Measurements from ENCODE around the gene MAP3K2. TPM values are rescaled to one million over a fixed set of nuclear protein-coding genes. Genes with fewer than 3 reads are reported as not detected.

MAP3K2 gene
- total RNA-seq, 2 experiments from 2014 or later = 41.1 to 43.2 TPM

DNA sequence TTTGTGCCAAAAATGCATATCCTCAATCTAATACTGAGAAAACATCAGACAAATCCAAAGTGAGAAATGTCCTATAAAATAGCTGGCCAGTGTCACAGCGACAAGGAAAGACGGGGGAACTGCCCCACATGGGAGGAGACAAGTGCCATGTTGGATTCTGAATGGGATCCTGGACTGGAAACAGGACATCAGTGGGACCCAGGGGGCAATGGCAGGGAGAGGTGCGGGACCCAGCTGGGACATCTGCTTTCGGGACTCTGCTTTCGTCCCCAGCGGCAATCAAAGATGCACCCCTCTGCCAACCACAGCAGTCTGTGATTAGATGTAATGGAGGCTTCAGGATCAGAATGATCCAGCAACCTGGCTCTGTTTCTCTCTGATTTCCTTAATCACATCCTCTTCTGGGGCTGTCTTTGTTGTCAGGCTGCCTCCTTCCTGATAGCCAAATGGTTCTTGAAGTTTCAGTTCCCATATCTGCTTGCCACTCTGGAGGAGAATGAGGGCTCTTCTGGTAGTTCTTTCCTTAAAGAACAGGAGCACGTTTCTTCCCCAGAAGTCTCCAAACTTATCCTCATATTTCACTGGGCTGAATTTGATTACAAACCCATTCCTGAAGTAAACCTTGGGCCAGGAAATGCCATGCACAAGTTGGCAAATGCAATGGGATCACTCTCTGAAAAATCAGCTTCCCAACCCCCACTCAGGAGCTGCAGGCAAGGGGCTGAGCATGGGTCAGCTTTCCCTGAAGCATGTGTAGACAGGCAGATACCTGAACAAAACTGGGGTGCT lies 16.9 kb upstream of the MAP3K2 start:
- H3K4me1 Mint-ChIP-seq = peaks cover 13% of the 10 kb centered on the region
- H3K9me3 Mint-ChIP-seq = no peaks in the 10 kb centered on the region
- peaks cover 7% of the 10 kb centered on the region for H3K27me3 Mint-ChIP-seq
- no peak overlapping the region for H3K27ac Mint-ChIP-seq
- no peak for DNase-seq
- H3K36me3 Mint-ChIP-seq = no peaks in the 10 kb centered on the region
- no peak overlapping the region for H3K4me3 Mint-ChIP-seq

DNA sequence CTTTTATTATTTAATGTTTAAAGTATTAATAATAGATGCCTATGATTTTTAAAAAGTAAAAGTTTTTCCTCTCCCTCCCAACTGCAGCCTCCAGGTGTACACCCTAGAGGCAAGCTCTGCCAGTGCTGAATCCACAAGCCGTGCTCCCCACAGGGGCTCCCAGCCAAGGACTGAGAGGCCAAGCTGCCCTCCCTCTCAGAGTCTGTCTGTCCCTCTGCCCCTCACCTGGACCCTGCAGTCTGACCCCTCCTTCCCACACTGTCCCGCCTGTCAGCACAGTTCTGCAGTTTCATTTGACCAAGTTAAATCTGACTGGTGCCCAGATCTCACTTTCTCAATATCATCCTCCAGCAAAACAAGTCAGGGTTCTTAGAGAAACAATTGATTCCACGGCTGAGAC lies 15.7 kb upstream of the MAP3K2 start:
- no peak overlapping the region for H3K4me3 Mint-ChIP-seq

DNA sequence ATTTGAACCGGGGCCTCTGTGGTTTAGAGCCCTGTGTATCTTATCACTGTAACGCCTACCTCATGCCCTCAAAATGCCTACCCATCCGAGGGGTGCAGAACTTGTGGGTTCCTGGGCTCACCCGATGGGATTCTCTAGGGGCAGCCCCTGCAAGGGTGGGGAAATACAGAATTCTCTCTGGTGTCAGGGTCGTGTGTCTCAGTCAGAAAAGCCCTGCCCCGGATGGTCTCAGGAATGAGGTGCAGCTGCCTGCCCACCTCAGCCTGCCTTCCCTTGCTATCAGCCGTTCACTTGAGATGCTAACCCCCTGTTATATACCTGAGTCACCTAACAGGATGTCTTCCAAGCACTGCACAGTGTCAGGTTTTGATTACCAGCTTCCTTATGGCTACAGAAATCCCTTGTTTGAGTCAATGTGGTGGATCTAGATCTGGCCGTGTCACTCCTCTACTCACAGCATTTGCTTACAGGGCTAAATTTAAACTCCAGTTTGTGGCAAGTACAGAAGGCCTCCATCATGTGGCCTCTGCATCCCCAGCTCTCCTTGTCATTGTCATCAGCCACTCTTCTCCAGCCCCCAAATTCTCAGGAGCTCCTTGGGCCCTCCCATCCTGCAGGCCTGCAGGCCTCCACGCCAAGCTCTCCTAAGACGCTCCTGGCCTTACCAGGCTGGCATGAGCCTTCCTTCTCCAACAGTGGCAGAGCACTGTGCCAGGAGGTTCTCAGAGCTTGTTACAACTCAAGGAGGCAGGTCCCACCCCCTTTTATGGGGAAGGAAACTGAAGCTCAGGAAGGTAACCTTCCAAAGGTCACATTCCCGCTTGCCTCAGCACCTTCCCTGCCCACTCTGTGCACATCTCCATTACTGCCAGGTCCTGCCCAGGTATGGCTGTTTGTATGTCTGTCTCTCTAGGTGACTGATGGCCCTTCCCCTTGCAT lies 14.3 kb upstream of the MAP3K2 start:
- Mint-ChIP-seq H3K9me3 (no peaks in the 10 kb centered on the region), H3K4me3 (no peak overlapping the region), H3K27me3 (peaks cover 7% of the 10 kb centered on the region), H3K36me3 (no peaks in the 10 kb centered on the region), H3K27ac (no peak overlapping the region), H3K4me1 (peaks cover 10% of the 10 kb centered on the region)
- DNase-seq = no peak

More for the DNA sequence above, 15.7 kb upstream of the MAP3K2 start:
- Mint-ChIP-seq H3K27ac (no peak overlapping the region), H3K27me3 (peaks cover 7% of the 10 kb centered on the region), H3K36me3 (no peaks in the 10 kb centered on the region), H3K4me1 (peaks cover 12% of the 10 kb centered on the region), H3K9me3 (no peaks in the 10 kb centered on the region)
- DNase-seq = no peak

DNA sequence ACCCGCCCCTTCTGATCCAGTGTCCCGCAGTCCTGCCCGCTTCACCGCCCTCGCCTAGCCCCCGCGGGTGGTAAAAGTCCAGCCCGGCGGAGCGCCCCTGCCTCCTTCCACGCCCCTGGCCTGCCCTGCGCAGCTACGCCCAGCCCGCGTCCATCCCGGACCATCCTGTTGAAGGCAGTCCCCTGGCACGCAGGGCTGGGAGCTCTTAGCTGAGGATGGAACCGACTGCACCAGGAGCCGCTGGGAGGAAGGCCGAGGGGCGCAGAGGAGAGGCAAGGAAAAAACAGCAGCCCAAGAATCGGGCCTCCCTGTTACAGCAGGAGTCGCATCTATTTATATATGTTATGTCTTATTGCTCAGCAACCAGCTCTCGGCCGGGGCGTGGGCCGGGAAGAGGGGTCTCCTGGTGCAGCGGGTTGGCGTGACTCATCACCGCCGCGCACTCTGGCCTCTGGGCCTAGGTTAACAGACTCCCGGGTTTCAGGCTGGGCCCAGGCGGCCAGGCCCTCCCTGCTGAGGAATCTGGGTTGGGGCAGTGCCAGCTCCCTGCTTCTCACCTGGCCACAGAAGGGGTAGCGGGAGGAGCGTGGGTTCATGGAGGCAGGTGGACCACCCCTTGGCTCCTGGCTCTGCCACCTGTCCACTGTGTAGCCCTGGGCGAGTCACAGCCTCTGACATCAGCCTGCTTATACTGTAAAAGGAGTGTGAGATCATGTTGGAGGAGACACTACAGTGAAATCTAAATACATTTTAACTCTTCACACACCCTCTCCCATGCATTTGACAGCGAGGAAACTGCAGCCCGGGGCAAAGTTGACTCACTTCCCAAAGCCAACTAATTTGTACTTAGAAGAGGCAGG lies 13.4 kb upstream of the MAP3K2 start:
- no peaks in the 10 kb centered on the region for H3K36me3 Mint-ChIP-seq
- no peak overlapping the region for H3K27ac Mint-ChIP-seq
- no peak for DNase-seq

DNA sequence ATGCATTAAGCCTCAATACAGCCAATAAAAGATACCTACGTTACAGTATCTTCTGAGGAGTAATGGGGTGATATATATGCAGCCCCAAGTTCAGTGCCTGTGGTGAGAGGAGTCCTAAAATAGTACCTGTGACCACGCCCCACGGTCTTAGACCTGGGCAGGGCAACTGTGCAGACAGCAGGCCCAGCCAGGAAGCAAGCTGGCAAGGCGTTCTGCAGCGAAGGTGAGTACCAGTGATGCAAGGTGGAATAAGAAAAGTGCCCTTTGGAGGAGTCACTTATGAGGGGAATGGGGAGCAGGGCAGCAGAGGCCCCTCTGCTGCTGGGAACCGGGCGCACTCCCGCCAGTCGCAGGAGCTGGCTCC lies 12.7 kb upstream of the MAP3K2 start:
- Mint-ChIP-seq H3K27ac (no peak overlapping the region), H3K27me3 (peaks cover 7% of the 10 kb centered on the region), H3K4me1 (peaks cover 10% of the 10 kb centered on the region), H3K36me3 (no peaks in the 10 kb centered on the region), H3K4me3 (no peak overlapping the region), H3K9me3 (no peaks in the 10 kb centered on the region)
- DNase-seq = no peak

More for the DNA sequence above, 13.4 kb upstream of the MAP3K2 start:
- no peaks in the 10 kb centered on the region for H3K9me3 Mint-ChIP-seq
- peaks cover 7% of the 10 kb centered on the region for H3K27me3 Mint-ChIP-seq
- peaks cover 10% of the 10 kb centered on the region for H3K4me1 Mint-ChIP-seq
- no peak overlapping the region for H3K4me3 Mint-ChIP-seq

DNA sequence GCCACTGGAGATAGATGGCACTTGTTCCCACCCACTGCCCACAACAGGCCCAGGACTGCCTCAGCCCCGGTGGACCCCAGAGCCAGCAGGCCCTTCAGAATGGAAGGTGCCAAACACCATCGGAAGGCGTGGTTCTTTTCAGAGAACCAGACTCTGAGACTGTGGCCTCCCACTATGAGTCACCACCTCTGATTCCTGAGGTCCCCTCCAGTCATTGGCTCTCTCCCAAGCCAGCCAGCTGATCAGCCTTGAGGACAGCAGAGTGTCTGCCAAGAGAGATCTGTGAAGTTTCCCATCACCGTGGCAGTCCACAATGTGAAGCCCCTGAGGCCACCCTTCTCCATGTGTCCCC lies 10.4 kb upstream of the MAP3K2 start:
- peak; percentile 53 for DNase-seq
- Mint-ChIP-seq H3K27me3 (no peaks in the 10 kb centered on the region), H3K36me3 (peaks cover 9% of the 10 kb centered on the region), H3K4me3 (no peak overlapping the region), H3K27ac (peak overlapping the region; percentile 43), H3K9me3 (peaks cover 2% of the 10 kb centered on the region), H3K4me1 (peaks cover 11% of the 10 kb centered on the region)

DNA sequence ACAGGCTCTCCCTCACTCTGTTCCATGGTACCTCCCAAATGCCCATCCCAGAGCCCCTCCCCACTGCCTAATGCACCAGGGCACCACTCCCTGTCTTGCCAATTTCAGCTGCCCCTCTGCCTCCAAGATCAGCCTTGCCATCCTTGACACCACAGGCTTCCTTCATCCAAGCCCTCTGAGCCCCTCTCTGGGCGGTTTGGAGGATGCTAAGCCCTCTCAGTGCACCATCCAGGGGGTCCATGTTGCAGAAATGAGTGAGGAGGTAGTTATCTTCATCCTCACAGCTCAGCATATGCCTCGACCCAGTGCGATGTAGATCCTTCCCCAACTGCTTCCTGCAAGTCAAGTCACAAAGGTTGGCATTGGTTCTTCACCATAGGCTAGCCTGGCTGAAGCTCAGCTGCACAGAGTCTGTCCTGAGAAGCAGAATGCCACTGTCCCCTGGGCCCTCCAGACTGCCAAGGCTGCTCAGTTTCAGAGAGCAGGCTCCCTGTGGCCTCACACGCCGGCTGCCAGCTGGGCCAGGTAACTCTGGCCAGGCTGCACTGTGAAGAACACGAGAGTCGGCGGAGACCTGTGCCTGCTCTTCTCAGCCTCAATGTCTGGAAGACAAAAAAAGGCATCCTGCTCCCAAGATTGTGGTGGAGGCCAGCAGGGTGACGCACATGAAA lies 9.9 kb upstream of the MAP3K2 start:
- DNase-seq = no peak
- H3K27ac Mint-ChIP-seq = no peak overlapping the region
- H3K4me1 Mint-ChIP-seq = peaks cover 16% of the 10 kb centered on the region
- no peak overlapping the region for H3K4me3 Mint-ChIP-seq
- peaks cover 2% of the 10 kb centered on the region for H3K9me3 Mint-ChIP-seq
- H3K36me3 Mint-ChIP-seq = peaks cover 11% of the 10 kb centered on the region
- H3K27me3 Mint-ChIP-seq = no peaks in the 10 kb centered on the region

DNA sequence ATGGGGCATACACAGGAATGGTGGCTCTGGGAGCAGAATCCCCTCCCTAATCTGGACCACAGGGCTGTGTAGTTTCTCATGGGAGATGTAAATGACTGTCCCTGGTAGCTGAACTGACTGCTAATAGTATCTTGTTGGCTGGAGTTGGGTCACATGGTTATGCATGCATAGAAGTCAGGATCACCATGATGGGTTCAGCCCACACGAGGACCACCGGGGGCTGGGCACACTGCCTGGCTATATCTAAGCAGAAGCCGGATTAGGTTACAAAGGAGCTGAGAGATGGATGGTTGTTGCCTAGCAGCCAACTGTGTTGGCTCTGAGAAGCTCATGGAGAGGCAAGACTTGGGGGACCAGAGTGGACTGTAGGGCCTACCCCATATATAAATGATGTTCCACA lies 6.7 kb upstream of the MAP3K2 start:
- Mint-ChIP-seq H3K36me3 (peaks cover 17% of the 10 kb centered on the region), H3K27ac (no peak overlapping the region), H3K4me1 (peaks cover 25% of the 10 kb centered on the region), H3K4me3 (no peak overlapping the region), H3K27me3 (no peaks in the 10 kb centered on the region), H3K9me3 (peaks cover 4% of the 10 kb centered on the region)
- DNase-seq = no peak

DNA sequence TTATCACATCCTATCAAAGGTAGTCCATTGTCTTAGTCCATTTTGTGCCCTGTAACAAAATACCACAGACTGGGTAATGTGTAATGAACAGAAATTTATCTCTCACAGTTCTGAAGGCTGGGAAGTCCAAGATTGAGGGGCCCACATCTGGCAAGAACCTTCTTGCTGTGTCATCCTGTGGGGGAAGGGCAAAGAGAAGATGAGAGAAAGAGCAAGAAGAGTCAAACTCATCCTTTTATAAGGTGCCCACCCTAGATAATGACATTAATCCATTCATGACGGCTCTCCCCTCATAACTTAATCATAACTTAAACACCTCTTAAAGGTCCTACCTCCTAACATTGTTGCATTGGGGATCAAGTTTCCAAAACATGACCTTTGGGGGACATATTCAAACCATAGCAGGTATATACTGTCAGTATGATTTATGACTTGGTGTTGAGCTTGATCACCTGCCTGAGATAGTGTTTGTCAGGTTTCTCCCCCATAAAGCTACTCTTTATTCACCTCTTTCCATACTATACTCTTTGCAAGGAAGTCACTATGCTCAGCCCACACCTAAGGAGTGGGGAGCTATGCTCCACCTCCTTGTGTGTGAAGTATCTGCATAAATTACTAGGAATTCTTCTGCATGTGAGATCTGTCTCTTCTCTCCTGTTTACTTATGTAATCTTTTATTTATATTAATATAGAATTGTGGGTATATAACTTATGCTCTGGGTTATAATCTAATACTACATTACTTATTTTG lies 5.2 kb upstream of the MAP3K2 start:
- H3K9me3 Mint-ChIP-seq = peaks cover 4% of the 10 kb centered on the region
- H3K4me1 Mint-ChIP-seq = peaks cover 34% of the 10 kb centered on the region
- DNase-seq = no peak
- H3K27ac Mint-ChIP-seq = peak overlapping the region; percentile 32
- no peaks in the 10 kb centered on the region for H3K27me3 Mint-ChIP-seq
- peaks cover 17% of the 10 kb centered on the region for H3K36me3 Mint-ChIP-seq
- no peak overlapping the region for H3K4me3 Mint-ChIP-seq

DNA sequence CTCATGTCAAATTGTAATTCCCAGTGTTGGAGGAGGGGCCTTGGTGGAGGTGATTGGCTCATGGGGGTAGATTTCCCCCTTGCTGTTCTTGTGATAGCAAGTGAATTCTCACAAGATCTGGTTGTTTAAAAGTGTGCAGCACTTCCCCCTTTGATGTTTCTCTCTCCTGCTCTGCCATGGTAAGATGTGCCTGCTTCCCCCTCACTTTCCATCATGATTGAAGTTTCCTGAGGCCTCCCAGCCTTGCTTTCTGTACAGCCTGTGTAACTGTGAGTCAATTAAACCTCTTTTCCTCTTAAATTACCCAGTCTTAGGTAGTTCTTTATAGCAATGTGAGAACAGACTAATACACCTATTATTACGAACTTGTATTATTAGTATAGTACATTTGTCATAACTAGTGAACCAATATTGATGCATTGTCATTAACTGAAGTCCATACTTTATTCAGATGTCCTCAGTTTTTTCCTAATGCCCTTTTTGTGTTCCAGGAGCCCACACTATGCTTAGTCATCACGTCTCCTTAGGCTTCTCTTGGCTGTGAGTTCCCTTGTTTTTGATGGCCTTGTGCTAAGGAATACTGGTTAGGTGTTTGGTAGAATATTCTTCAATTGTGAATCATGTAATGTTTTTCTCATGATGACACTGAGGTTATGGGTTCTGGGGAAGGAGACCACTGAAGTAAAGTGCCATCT lies 4.5 kb upstream of the MAP3K2 start:
- H3K4me1 Mint-ChIP-seq = peaks cover 34% of the 10 kb centered on the region
- peaks cover 17% of the 10 kb centered on the region for H3K36me3 Mint-ChIP-seq
- no peak for DNase-seq
- no peak overlapping the region for H3K4me3 Mint-ChIP-seq
- H3K27me3 Mint-ChIP-seq = no peaks in the 10 kb centered on the region
- no peak overlapping the region for H3K27ac Mint-ChIP-seq
- H3K9me3 Mint-ChIP-seq = peaks cover 4% of the 10 kb centered on the region

DNA sequence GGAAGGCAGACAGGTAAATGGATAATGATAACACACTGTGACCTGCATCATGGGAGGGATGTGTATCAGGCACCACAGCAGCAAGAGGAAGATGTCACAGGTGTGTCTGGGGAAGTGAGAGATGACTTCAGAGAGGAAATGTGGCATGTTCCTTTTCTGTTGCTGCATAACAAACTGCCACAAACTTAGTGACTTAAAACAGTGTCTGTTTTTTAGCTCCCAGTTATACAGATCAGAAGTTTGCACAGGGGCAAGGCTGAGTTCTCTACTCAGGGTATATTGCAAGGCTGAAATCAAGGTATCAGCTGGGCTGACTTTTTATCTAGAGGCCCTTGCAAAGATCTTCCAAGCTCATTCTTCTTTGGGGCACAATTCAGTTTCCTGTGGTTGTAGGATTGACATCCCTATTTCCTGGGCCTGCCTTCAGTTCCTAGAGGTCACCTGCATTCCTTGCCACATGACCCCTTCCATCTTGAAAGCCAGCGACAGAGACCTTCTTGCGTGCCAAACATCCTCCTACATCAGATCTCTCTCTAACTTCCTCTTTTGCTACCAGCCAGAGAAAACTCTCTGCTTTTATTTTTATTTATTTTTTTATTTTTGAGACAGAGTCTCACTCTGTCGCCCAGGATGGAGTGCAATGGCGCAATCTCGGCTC lies 2.1 kb upstream of the MAP3K2 start:
- H3K4me3 Mint-ChIP-seq = peak overlapping the region; percentile 45
- DNase-seq = no peak
- no peaks in the 10 kb centered on the region for H3K27me3 Mint-ChIP-seq
- peaks cover 4% of the 10 kb centered on the region for H3K9me3 Mint-ChIP-seq
- peaks cover 52% of the 10 kb centered on the region for H3K4me1 Mint-ChIP-seq
- H3K27ac Mint-ChIP-seq = peak overlapping the region; percentile 82
- H3K36me3 Mint-ChIP-seq = peaks cover 25% of the 10 kb centered on the region

DNA sequence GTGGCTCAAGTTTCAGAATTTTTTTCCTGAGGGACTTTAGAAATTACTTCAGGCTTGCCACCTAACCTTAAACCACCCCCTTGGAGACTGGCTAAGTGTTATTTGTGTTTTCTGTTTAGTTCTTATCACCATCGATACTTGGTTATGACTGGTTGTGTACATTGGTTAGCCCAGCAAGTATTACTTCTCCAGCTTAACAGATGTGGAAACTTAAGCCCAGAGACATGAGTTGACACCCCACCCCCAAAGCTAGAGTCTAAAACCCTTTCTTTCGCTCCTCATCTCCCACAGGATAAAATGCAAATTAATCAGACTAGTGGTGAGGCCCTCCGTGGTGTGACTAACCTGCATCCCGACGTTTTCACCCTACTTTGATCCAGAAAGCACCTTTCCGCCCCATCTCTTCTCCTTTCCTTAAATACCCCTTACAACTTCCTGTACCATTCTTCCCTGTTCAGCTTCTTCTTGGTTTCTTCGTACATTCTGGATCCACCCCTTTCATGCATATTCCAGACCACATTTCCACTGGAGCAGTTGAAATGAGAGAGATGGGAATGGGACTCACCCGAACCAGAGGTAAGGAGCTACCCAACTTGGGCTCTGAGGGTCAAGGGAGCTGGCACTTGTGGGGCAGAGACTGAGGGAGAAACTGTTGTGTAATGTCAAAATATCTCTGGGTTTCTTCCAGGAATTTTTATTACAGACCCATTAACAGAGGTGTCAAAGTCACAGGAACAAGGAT lies 819 bp upstream of the MAP3K2 start:
- DNase-seq = no peak
- peaks cover 26% of the 10 kb centered on the region for H3K36me3 Mint-ChIP-seq
- peak overlapping the region; percentile 81 for H3K4me3 Mint-ChIP-seq
- peaks cover 61% of the 10 kb centered on the region for H3K4me1 Mint-ChIP-seq
- H3K9me3 Mint-ChIP-seq = peaks cover 2% of the 10 kb centered on the region
- no peaks in the 10 kb centered on the region for H3K27me3 Mint-ChIP-seq
- H3K27ac Mint-ChIP-seq = peak overlapping the region; percentile 95
